Liver (tissue), 9 donors: Measurements from ENCODE around the gene CUBN. TPM values are rescaled to one million over a fixed set of nuclear protein-coding genes. Genes with fewer than 3 reads are reported as not detected.

ENCODE experiments used
- DNase-seq: peaks from one replicate; pipeline ENCODE4 v3.0.0-alpha.2; 2017; ENCODE audit warnings: low spot score
- H3K27ac ChIP-seq, 2 donors: one replicate each; pipeline ENCODE4 v1.7.0; 2013; ENCODE audit warnings: inconsistent platforms in 2 of 2, low read length in 2 of 2, control low read depth in 1 of 2, low read depth in 1 of 2, mild to moderate bottlenecking in 1 of 2
- H3K27me3 ChIP-seq, 4 donors: one replicate each; pipeline versions ENCODE4 v1.6.1 to v1.7.0; 2013; ENCODE audit warnings: low read length in 3 of 4, inconsistent platforms in 1 of 4, mild to moderate bottlenecking in 1 of 4, moderate library complexity in 1 of 4; ENCODE audit not compliant: control insufficient read depth in 4 of 4, insufficient read depth in 4 of 4
- H3K36me3 ChIP-seq, 4 donors: one replicate each; pipeline versions ENCODE4 v1.6.1 to v1.7.0; 2013; ENCODE audit warnings: low read length in 3 of 4, mild to moderate bottlenecking in 3 of 4, low read depth in 1 of 4, moderate library complexity in 1 of 4; ENCODE audit not compliant: control insufficient read depth in 4 of 4, insufficient read depth in 3 of 4
- H3K4me1 ChIP-seq, 4 donors: one replicate each; pipeline versions ENCODE4 v1.6.1 to v1.7.0; 2013; ENCODE audit warnings: low read length in 3 of 4, mild to moderate bottlenecking in 3 of 4, moderate library complexity in 1 of 4; ENCODE audit not compliant: control insufficient read depth in 4 of 4, insufficient read depth in 4 of 4
- H3K4me3 ChIP-seq, 3 donors: one replicate each; pipeline versions ENCODE4 v1.6.1 to v1.7.0; 2013; ENCODE audit warnings: low read length in 3 of 3, control low read depth in 1 of 3, low read depth in 1 of 3, mild to moderate bottlenecking in 1 of 3
- H3K9ac ChIP-seq, 2 donors: one replicate each; pipeline ENCODE4 v1.7.0; 2013; ENCODE audit warnings: low read length in 2 of 2, mild to moderate bottlenecking in 2 of 2, moderate library complexity in 2 of 2, control low read depth in 1 of 2, low read depth in 1 of 2
- H3K9me3 ChIP-seq, 4 donors: one replicate each; pipeline versions ENCODE4 v1.6.1 to v1.7.0; 2013; ENCODE audit warnings: low read length in 3 of 4; ENCODE audit not compliant: control insufficient read depth in 4 of 4
- EGR1 ChIP-seq, 2 donors: IDR thresholded peaks; 2 replicates each; pipeline ENCODE4 v1.6.1; 2016 to 2018; ENCODE audit warnings: antibody characterized with exemption in 2 of 2, low read depth in 2 of 2
- FOXA2 ChIP-seq: IDR thresholded peaks from 2 replicates; pipeline ENCODE4 v1.6.1; 2016; ENCODE audit warnings: antibody characterized with exemption
- GABPA ChIP-seq, 2 donors: IDR thresholded peaks in 1 of 2; conservative IDR thresholded peaks in 1 of 2; 2 replicates each; pipeline ENCODE4 v1.6.1; 2016; ENCODE audit warnings: antibody characterized with exemption in 2 of 2, mild to moderate bottlenecking in 1 of 2, moderate library complexity in 1 of 2
- HNF4A ChIP-seq, 2 donors: conservative IDR thresholded peaks; 2 replicates each; pipeline ENCODE4 v1.6.1; 2016; ENCODE audit warnings: antibody characterized with exemption in 2 of 2, mild to moderate bottlenecking in 2 of 2
- HNF4G ChIP-seq: IDR thresholded peaks from 2 replicates; pipeline ENCODE4 v1.6.1; 2016; ENCODE audit warnings: antibody characterized with exemption
- JUND ChIP-seq, 2 donors: IDR thresholded peaks; 2 replicates each; pipeline ENCODE4 v1.6.1; 2016; ENCODE audit warnings: antibody characterized with exemption in 2 of 2
- NR2F2 ChIP-seq: IDR thresholded peaks from 2 replicates; pipeline ENCODE4 v1.6.1; 2016; ENCODE audit warnings: antibody characterized with exemption
- SP1 ChIP-seq: IDR thresholded peaks from 2 replicates; pipeline ENCODE4 v1.6.1; 2018; ENCODE audit warnings: antibody characterized with exemption, mild to moderate bottlenecking
- TAF1 ChIP-seq: conservative IDR thresholded peaks from 2 replicates; pipeline ENCODE4 v1.6.1; 2016; ENCODE audit warnings: antibody characterized with exemption, mild to moderate bottlenecking
- YY1 ChIP-seq: IDR thresholded peaks from 2 replicates; pipeline ENCODE4 v1.6.1; 2016; ENCODE audit warnings: antibody characterized with exemption, mild to moderate bottlenecking
- WGBS: extraction: QIAGEN DNeasy Blood & Tissue Kit; methylation state at CpG from one replicate; pipeline ENCODE4 v1.1.7; 2013; 5-methylcytosine and 5-hydroxymethylcytosine counted together
- polyA plus RNA-seq, 2 donors: library from polyadenylated mRNA; stranded (reverse) in 1 of 2; unstranded in 1 of 2; fragments of 200-250 nt in 1 of 2; fragments of >200 nt in 1 of 2; fragmentation: Nextera tagmentation in 1 of 2; extraction: Ambion mirVana in 1 of 2; gene quantifications; one replicate each; pipeline versions ENCODE4 v1.2.1 to v1.2.3, GENCODE V29; 2013 to 2015
- total RNA-seq, 2 donors: library from RNA; depleted of rRNA; stranded (reverse); fragments of >200 nt; gene quantifications; one replicate each; pipeline ENCODE4 v1.2.3, GENCODE V29; 2014
- TF ChIP-seq, protein P1 (sequence below): fragments of 150-350 bp; IDR thresholded peaks from 2 replicates; pipeline ENCODE4 v1.5.1; 2017; ENCODE audit warnings: improper control_type of control experiment, low read depth, low read length; ENCODE audit not compliant: missing input control
- TF ChIP-seq, protein P2 (sequence below): IDR thresholded peaks from 2 replicates; pipeline ENCODE4 v1.6.1; 2016; ENCODE audit warnings: antibody characterized with exemption
- TF ChIP-seq, protein P3 (sequence below): IDR thresholded peaks from 2 replicates; pipeline ENCODE4 v1.6.1; 2016; ENCODE audit warnings: antibody characterized with exemption, mild to moderate bottlenecking
- donor health status: healthy.
- donor health status: healthy.
- donor health status: healthy.
- donor health status: healthy.
- donor health status: healthy.

Gene CUBN
- total and polyA plus RNA-seq, 4 donors, result 0.01 to 0.67 (median 0.30) TPM

DNA sequence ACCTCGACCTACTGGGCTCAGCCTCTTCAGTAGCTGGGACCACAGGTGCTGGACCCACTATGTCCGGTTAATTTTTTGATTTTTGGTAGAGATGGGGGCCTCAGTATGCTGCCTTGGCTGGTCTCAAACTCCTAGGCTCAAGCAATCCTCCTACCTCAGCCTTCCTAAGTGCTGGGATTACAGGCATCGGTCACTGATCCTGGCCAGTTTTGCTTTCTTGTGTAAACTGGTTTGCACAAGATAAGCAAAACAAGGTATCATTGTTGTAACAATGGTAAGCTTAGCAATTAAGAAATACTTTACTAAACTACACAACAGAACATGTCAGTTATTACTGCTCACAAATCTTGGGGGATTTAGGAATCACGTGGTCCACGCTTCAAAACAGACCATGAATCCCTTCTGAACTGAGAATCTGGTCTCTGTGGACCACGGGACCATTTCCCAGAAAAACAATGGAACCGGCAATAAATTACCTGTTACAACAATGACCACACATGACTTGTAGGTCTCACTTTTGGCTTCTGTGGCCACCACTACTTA lies 349.2 kb downstream of the CUBN start (continued):
- TF ChIP-seq, protein P1, sequence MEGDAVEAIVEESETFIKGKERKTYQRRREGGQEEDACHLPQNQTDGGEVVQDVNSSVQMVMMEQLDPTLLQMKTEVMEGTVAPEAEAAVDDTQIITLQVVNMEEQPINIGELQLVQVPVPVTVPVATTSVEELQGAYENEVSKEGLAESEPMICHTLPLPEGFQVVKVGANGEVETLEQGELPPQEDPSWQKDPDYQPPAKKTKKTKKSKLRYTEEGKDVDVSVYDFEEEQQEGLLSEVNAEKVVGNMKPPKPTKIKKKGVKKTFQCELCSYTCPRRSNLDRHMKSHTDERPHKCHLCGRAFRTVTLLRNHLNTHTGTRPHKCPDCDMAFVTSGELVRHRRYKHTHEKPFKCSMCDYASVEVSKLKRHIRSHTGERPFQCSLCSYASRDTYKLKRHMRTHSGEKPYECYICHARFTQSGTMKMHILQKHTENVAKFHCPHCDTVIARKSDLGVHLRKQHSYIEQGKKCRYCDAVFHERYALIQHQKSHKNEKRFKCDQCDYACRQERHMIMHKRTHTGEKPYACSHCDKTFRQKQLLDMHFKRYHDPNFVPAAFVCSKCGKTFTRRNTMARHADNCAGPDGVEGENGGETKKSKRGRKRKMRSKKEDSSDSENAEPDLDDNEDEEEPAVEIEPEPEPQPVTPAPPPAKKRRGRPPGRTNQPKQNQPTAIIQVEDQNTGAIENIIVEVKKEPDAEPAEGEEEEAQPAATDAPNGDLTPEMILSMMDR, result no peak
- no peak for TF ChIP-seq EGR1 (IDR thresholded peaks at IDR 0.05; ENCODE audit: low read depth in 2 of 2)
- TF ChIP-seq, protein P2, sequence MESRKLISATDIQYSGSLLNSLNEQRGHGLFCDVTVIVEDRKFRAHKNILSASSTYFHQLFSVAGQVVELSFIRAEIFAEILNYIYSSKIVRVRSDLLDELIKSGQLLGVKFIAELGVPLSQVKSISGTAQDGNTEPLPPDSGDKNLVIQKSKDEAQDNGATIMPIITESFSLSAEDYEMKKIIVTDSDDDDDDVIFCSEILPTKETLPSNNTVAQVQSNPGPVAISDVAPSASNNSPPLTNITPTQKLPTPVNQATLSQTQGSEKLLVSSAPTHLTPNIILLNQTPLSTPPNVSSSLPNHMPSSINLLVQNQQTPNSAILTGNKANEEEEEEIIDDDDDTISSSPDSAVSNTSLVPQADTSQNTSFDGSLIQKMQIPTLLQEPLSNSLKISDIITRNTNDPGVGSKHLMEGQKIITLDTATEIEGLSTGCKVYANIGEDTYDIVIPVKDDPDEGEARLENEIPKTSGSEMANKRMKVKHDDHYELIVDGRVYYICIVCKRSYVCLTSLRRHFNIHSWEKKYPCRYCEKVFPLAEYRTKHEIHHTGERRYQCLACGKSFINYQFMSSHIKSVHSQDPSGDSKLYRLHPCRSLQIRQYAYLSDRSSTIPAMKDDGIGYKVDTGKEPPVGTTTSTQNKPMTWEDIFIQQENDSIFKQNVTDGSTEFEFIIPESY, result no peak
- no peak for TF ChIP-seq TAF1
- TF ChIP-seq HNF4A (conservative IDR thresholded peaks at IDR 0.05), result no peak

DNA sequence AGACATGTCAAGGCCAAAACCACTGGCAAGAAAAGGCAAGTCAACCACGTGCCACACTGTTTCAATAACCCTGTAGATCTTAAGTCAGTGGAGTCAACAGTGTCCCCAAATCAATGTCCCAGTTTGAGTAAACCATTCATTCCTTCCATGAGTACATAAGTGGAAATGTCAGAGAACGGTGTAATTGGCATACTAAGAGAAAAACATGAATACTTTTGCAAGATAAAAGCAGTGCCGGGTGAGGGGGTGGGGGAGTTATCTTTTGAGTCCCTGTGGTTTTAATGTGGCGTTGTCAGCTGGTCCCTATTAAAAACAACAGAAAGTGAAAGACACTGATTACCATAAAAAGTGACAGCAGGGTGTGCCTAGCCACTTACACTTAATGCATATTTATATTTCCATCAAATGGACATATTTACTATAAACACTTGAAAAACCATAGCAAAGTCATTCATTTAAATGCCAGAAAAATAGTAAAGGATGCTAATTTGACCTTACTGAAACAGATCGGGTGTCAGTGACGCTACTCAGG lies 350.2 kb downstream of the CUBN start:
- whole genome bisulfite sequencing, result 82% methylated on average over 6 of the region's 6 CpGs
- Histone ChIP-seq H3K27me3 (no peaks in the 10 kb centered on the region), H3K27ac (no peak overlapping the region), H3K9ac (no peak overlapping the region), H3K4me3 (no peak overlapping the region), H3K9me3 (no peaks in the 10 kb centered on the region), H3K36me3 (peaks cover 0 to 2% (median 0%) of the 10 kb centered on the region in 4 donors), H3K4me1 (peaks cover 0 to 2% (median 0%) of the 10 kb centered on the region in 4 donors)
- TF ChIP-seq, protein P1, result no peak
- TF ChIP-seq TAF1 (no peak), NR2F2 (no peak), GABPA (IDR thresholded peaks at IDR 0.05 in 1 of 2, conservative IDR thresholded peaks at IDR 0.05 in 1 of 2) (no peak), EGR1 (IDR thresholded peaks at IDR 0.05; ENCODE audit: low read depth in 2 of 2) (no peak), FOXA2 (no peak), HNF4G (no peak), HNF4A (conservative IDR thresholded peaks at IDR 0.05) (no peak), SP1 (no peak), YY1 (no peak), JUND (IDR thresholded peaks at IDR 0.05) (no peak)
- TF ChIP-seq, protein P3, sequence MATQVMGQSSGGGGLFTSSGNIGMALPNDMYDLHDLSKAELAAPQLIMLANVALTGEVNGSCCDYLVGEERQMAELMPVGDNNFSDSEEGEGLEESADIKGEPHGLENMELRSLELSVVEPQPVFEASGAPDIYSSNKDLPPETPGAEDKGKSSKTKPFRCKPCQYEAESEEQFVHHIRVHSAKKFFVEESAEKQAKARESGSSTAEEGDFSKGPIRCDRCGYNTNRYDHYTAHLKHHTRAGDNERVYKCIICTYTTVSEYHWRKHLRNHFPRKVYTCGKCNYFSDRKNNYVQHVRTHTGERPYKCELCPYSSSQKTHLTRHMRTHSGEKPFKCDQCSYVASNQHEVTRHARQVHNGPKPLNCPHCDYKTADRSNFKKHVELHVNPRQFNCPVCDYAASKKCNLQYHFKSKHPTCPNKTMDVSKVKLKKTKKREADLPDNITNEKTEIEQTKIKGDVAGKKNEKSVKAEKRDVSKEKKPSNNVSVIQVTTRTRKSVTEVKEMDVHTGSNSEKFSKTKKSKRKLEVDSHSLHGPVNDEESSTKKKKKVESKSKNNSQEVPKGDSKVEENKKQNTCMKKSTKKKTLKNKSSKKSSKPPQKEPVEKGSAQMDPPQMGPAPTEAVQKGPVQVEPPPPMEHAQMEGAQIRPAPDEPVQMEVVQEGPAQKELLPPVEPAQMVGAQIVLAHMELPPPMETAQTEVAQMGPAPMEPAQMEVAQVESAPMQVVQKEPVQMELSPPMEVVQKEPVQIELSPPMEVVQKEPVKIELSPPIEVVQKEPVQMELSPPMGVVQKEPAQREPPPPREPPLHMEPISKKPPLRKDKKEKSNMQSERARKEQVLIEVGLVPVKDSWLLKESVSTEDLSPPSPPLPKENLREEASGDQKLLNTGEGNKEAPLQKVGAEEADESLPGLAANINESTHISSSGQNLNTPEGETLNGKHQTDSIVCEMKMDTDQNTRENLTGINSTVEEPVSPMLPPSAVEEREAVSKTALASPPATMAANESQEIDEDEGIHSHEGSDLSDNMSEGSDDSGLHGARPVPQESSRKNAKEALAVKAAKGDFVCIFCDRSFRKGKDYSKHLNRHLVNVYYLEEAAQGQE, result no peak
- TF ChIP-seq, protein P2, result no peak
- no peak for DNase-seq
